Heart left ventricle (tissue), 16 donors: ENCODE data around the gene HAGHL. TPM values are rescaled to one million over a fixed set of nuclear protein-coding genes. Genes with fewer than 3 reads are reported as not detected.

Experiments used
- ATAC-seq, 4 donors: fragments of 200-7000 bp; cut with Tn5 transposase; one replicate each; pipeline ENCODE4 v1.9.1; 2020 to 2022; ENCODE audit warnings: moderate library complexity in 4 of 4, mild to moderate bottlenecking in 3 of 4, moderate number of reproducible peaks in 1 of 4
- DNase-seq, 5 donors: peaks; one replicate each; pipeline ENCODE4 v3.0.0-alpha.2; 2020
- H3K27ac ChIP-seq, 12 donors: fragments of 200-600 bp; sonication (generic) in 4 of 12; one replicate each; pipeline versions ENCODE4 v1.5.0 to v1.8.0; 2016 to 2022; ENCODE audit warnings: mild to moderate bottlenecking in 2 of 12
- H3K27me3 ChIP-seq, 9 donors: fragments of 200-600 bp; sonication (generic) in 2 of 9; one replicate each; pipeline versions ENCODE4 v1.5.1 to v1.8.0; 2016 to 2022; ENCODE audit warnings: mild to moderate bottlenecking in 3 of 9
- H3K36me3 ChIP-seq, 9 donors: fragments of 200-600 bp; sonication (generic) in 2 of 9; one replicate each; pipeline versions ENCODE4 v1.5.0 to v1.8.0; 2018 to 2022; ENCODE audit warnings: mild to moderate bottlenecking in 2 of 9
- H3K4me1 ChIP-seq, 12 donors: fragments of 200-600 bp; sonication (generic) in 4 of 12; one replicate each; pipeline versions ENCODE4 v1.5.0 to v1.8.0; 2016 to 2022; ENCODE audit warnings: mild to moderate bottlenecking in 3 of 12
- H3K4me3 ChIP-seq, 12 donors: fragments of 200-600 bp; sonication (generic) in 4 of 12; one replicate each; pipeline versions ENCODE4 v1.5.0 to v1.8.0; 2017 to 2022; ENCODE audit warnings: mild to moderate bottlenecking in 9 of 12, moderate library complexity in 4 of 12
- H3K9me3 ChIP-seq, 12 donors: fragments of 200-600 bp; sonication (generic) in 4 of 12; one replicate each; pipeline versions ENCODE4 v1.5.0 to v1.8.0; 2016 to 2022; ENCODE audit warnings: mild to moderate bottlenecking in 1 of 12
- POLR2A ChIP-seq, 2 donors: fragments of 450-650 bp; IDR thresholded peaks; one replicate each; pipeline ENCODE4 v1.6.1; 2017; ENCODE audit warnings: antibody characterized with exemption in 2 of 2, mild to moderate bottlenecking in 2 of 2, moderate library complexity in 2 of 2
- WGBS, 4 donors: extraction: QIAGEN DNeasy Blood & Tissue Kit in 2 of 4; methylation state at CpG; one replicate each; pipeline versions ENCODE4 v1.1.5 to v1.1.7; 2013 to 2018; 5-methylcytosine and 5-hydroxymethylcytosine counted together
- intact Hi-C, 10 donors: fragments of 100-400 bp; cut with DNase I; formaldehyde crosslinking; loops; one replicate each; pipeline versions ENCODE4 v1.11.1 to v1.14.2; 2022
- polyA plus RNA-seq, 2 donors: library from polyadenylated mRNA; stranded (reverse); fragments of 200-250 nt; gene quantifications; one replicate each; pipeline ENCODE4 v1.2.3, GENCODE V29; 2013
- total RNA-seq, 9 donors: library from RNA; depleted of rRNA in 2 of 9; stranded (reverse); fragments of >200 nt in 2 of 9; fragmentation: NEBNext Ultra II Directional in 3 of 9; extraction: Animal tissue kit (Norgen Biotek cat#: 25700) in 3 of 9; gene quantifications; one replicate each; pipeline versions ENCODE4 v1.1.0 to v1.2.4, GENCODE V29; 2016 to 2023
- TF ChIP-seq, protein P1 (sequence below), 12 donors: fragments of 200-600 bp; sonication (generic) in 4 of 12; IDR thresholded peaks; one replicate each; pipeline versions ENCODE4 v1.5.0 to v1.8.0; 2018 to 2022; ENCODE audit warnings: antibody characterized with exemption in 12 of 12, mild to moderate bottlenecking in 5 of 12
- donor health status: ischemic (EF 13 %, LVEDD 7.1; RV severe dilation, severe dysfunction).
- donor health status: healthy with polysubstance abuse.
- donor health status: DM: no; HTN: yes; CAD: no.
- donor health status: DM: no; HTN: no; CAD: no.
- donor health status: ischemic (EF 25% LVEDD 6.9; RV normal size, moderate dysfunction).
- donor health status: ischemic (EF 25% LVEDD 5.7; RV mildly dilated, moderate dysfunction).
- donor health status: healthy.
- donor health status: DM: yes; HTN: yes; CAD: no.
- donor health status: ischemic (EF 35%, LVEDD 5.7; RV mildly dilated, moderate dysfunction).
- donor health status: nonischemic (EF 11% LVEDD 7.7; RV severe dilation, severe dysfunction).
- donor health status: DM: yes; HTN: yes; CAD: no.
- donor health status: PGD.
- donor health status: ischemic (EF 29% LVEDD 5.4; RV normal size, mild dysfunction).
- donor health status: nonischemic (EF 23%, LVEDD 6.1; RV moderate dilation, normal function).

The HAGHL gene
- total and polyA plus RNA-seq, 11 donors = 5.0 to 44.2 (median 11.9) TPM

DNA sequence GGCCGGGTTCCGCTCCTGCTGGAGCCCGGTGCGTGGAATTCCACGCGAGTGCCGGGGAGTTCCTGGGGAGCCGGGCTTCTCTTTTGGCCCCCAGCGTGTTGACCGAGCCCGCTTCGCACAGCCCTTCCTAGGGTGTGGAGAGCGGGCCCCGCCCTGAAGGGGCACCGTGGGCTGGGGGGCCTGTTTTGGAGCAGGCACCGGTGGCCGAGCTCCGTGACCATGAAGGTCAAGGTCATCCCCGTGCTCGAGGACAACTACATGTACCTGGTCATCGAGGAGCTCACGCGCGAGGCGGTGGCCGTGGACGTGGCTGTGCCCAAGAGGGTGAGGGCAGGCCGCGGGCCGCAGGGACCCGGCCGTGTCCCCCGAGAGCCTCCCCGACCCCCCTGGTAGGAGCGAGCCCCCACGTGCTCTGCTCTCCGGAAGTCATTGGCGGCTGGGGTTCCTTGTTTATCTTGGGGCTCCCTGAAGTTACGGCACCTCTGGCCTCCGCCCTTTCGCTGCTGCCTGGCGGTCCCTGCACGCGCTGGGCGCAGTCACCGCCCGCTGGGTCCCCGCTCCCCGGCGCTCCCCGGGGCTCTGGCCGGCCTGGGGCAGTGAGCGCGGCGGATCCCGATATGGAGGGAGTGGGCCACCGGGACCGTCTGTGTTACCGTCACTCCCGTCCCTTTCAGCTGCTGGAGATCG lies 528 bp downstream of the HAGHL start:
- Histone ChIP-seq H3K9me3 (no peaks in the 10 kb centered on the region), H3K36me3 (peaks cover 0 to 24% (median 13%) of the 10 kb centered on the region in 9 donors), H3K4me1 (peaks cover 8 to 33% (median 22%) of the 10 kb centered on the region in 12 donors), H3K4me3 (peak overlapping the region; percentile 38 to 65 (median 60)), H3K27me3 (peaks cover 0 to 24% (median 0%) of the 10 kb centered on the region in 9 donors), H3K27ac (peak overlapping the region in 7 of 12 donors; percentile 14 to 55 (median 27))
- intact Hi-C loops = no loop called here
- TF ChIP-seq, protein P1, sequence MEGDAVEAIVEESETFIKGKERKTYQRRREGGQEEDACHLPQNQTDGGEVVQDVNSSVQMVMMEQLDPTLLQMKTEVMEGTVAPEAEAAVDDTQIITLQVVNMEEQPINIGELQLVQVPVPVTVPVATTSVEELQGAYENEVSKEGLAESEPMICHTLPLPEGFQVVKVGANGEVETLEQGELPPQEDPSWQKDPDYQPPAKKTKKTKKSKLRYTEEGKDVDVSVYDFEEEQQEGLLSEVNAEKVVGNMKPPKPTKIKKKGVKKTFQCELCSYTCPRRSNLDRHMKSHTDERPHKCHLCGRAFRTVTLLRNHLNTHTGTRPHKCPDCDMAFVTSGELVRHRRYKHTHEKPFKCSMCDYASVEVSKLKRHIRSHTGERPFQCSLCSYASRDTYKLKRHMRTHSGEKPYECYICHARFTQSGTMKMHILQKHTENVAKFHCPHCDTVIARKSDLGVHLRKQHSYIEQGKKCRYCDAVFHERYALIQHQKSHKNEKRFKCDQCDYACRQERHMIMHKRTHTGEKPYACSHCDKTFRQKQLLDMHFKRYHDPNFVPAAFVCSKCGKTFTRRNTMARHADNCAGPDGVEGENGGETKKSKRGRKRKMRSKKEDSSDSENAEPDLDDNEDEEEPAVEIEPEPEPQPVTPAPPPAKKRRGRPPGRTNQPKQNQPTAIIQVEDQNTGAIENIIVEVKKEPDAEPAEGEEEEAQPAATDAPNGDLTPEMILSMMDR (IDR thresholded peaks at IDR 0.05) = no peak
- TF ChIP-seq POLR2A (IDR thresholded peaks at IDR 0.05) = no peak
- DNase-seq (peak in 1 of 5 donors; percentile 30), ATAC-seq (peak in 2 of 4 donors; percentile 0 to 2)
- 0 to 1% (median 1%) methylated on average over 23 to 61 of the region's 61 CpGs for WGBS, 4 donors

- Histone ChIP-seq H3K27ac (no peak overlapping the region), H3K4me3 (peak overlapping the region; percentile 38 to 65 (median 60)), H3K36me3 (peaks cover 0 to 31% (median 17%) of the 10 kb centered on the region in 9 donors), H3K9me3 (no peaks in the 10 kb centered on the region), H3K27me3 (peaks cover 0 to 24% (median 0%) of the 10 kb centered on the region in 9 donors), H3K4me1 (peaks cover 8 to 33% (median 22%) of the 10 kb centered on the region in 12 donors)
- intact Hi-C loops = no loop called here
- peak; percentile 61 to 82 (median 70) for DNase-seq
- WGBS, 4 donors = 1 to 2% (median 1%) methylated on average over 25 to 80 of the region's 80 CpGs; no CpG with 5 or more reads in 1 of the 4 donors
- peak; percentile 13 to 53 (median 40) for ATAC-seq
- TF ChIP-seq, protein P1 (IDR thresholded peaks at IDR 0.05) = no peak
- no peak for TF ChIP-seq POLR2A (IDR thresholded peaks at IDR 0.05)
Measured at GRCh38 chr16:728131-728889, 1.4 kb downstream of the HAGHL start.

- peak overlapping the region in 5 of 12 donors; percentile 56 to 65 (median 62) for H3K4me3 ChIP-seq
- 42 to 83% (median 62%) methylated on average over 27 to 55 of the region's 55 CpGs for WGBS, 4 donors
Measured at GRCh38 chr16:728890-729744, 2.2 kb downstream of the HAGHL start.

More at GRCh38 chr16:728890-729744, 2.2 kb downstream of the HAGHL start:
- no peak for TF ChIP-seq POLR2A (IDR thresholded peaks at IDR 0.05)
- TF ChIP-seq, protein P1 (IDR thresholded peaks at IDR 0.05) = no peak
- peaks cover 8 to 33% (median 22%) of the 10 kb centered on the region in 12 donors for H3K4me1 ChIP-seq
- ATAC-seq (no peak), DNase-seq (peak in 3 of 5 donors; percentile 20 to 33 (median 30))
- no peaks in the 10 kb centered on the region for H3K9me3 ChIP-seq
- peaks cover 0 to 38% (median 25%) of the 10 kb centered on the region in 9 donors for H3K36me3 ChIP-seq
- H3K27ac ChIP-seq = no peak overlapping the region
- intact Hi-C loops = no loop called here
- H3K27me3 ChIP-seq = peaks cover 0 to 24% (median 0%) of the 10 kb centered on the region in 9 donors
